HL-60/S4 treated with phorbol 12-myristate 13-acetate at 8.2 ng/mL for 4 days and 3 days (cell line): ENCODE results near the gene PGA4.

Experiments
- in situ Hi-C: fragments of 300-500 bp; cut with MboI; formaldehyde crosslinking; loops from 2 replicates; pipeline ENCODE4 v1.15.0; 2022; ENCODE audit warnings: low sequenced_read_pairs

PGA4 gene

GRCh38 chr11:61277186-61278000 is 55.2 kb downstream of the PGA4 start:
- in situ Hi-C loops = no loop called here

GRCh38 chr11:61278001-61278470 is 55.9 kb downstream of the PGA4 start:
- in situ Hi-C loops = no loop called here

- in situ Hi-C loops = no loop called here
Observed at GRCh38 chr11:61279934-61280659, 58.0 kb downstream of the PGA4 start.

- in situ Hi-C loops = no loop called here
Observed at GRCh38 chr11:61280883-61281580, 58.9 kb downstream of the PGA4 start.
